Measurements from ENCODE around the gene TXNRD3. TPM values are rescaled to one million over a fixed set of nuclear protein-coding genes. Genes with fewer than 3 reads are reported as not detected.
A peak's percentile ranks its signal among the peaks of the same experiment; 100 is the strongest.

The TXNRD3 gene
- total and polyA plus RNA-seq, 2 of the 4 experiments (the other 2 are of a cell fraction) = 3.9 to 8.4 TPM

DNA sequence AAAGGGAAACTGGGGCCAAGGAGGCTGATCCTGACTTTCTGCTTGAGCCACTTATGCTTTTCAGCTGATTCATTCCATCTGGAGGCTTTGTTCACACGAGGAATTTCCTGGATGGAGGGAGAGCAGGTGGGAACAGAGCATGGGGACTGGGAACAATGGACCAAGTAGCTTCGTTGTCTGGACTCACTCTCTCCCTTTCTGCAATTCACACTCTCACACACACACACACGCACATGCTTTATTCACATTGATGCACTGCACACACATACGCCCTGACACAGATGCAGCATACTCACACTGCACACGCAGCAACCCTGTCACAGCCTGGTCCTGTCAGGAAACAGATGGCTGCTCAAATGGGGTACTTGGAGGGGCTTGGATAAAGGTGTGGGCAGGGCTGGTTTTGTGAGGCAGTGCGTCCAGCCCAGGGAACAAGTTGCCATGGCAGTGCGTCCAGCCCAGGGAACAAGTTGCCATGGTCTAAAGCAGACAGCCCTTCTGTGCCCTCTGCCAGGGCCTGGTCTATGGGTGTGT is 29.4 kb upstream of the TXNRD3 start:
- DNase-seq = peak; percentile 20
- no peak overlapping the region for H3K27ac ChIP-seq (ENCODE audit: insufficient read depth, low read length)

More for the DNA sequence above, 29.4 kb upstream of the TXNRD3 start:
- Histone ChIP-seq H3K9ac (ENCODE audit: low read depth, low read length) (no peak overlapping the region), H3K18ac (ENCODE audit: low read depth, low read length) (no peak overlapping the region), H3K27me3 (ENCODE audit: control insufficient read depth, insufficient read depth, low read length) (peaks cover 29% of the 10 kb centered on the region), H2BK15ac (ENCODE audit: low read depth, low read length) (no peak overlapping the region), H4K5ac (ENCODE audit: low read depth, low read length) (no peak overlapping the region), H4K20me1 (ENCODE audit: insufficient read depth, low read length) (no peaks in the 10 kb centered on the region), H3K14ac (replicated peaks; ENCODE audit: low read depth, low read length) (no peak overlapping the region), H3K9me1 (ENCODE audit: insufficient read depth, low read length) (no peaks in the 10 kb centered on the region), H2AK9ac (replicated peaks; ENCODE audit: low read depth, low read length, poor library complexity) (peak overlapping the region; percentile 7), H3K23ac (ENCODE audit: low read depth, low read length) (no peak overlapping the region), H3K56ac (ENCODE audit: extremely low read depth, insufficient read depth, low read length) (no peak overlapping the region), H3K4ac (ENCODE audit: low read depth, low read length) (no peak overlapping the region), H3K4me3 (ENCODE audit: insufficient read depth, low read depth, low read length) (no peak overlapping the region), H2AFZ (replicated peaks; ENCODE audit: low read length, poor library complexity) (no peak overlapping the region), H3K9me3 (ENCODE audit: control insufficient read depth, insufficient read depth, low read length) (no peaks in the 10 kb centered on the region), H4K91ac (ENCODE audit: insufficient read depth, low read depth, low read length) (no peak overlapping the region), H2BK20ac (ENCODE audit: low read depth, low read length) (no peak overlapping the region), H2AK5ac (ENCODE audit: low read depth, low read length) (no peak overlapping the region), H2BK5ac (ENCODE audit: low read depth, low read length, poor library complexity, severe bottlenecking) (no peak overlapping the region), H3K79me1 (ENCODE audit: low read depth in 1 of 2, low read length in 2 of 2) (no peaks in the 10 kb centered on the region), H3K4me2 (ENCODE audit: low read depth, low read length) (no peak overlapping the region), H3K4me1 (ENCODE audit: control insufficient read depth, insufficient read depth, low read length) (no peaks in the 10 kb centered on the region), H3K36me3 (ENCODE audit: control insufficient read depth, insufficient read depth, low read length) (no peaks in the 10 kb centered on the region), H2BK120ac (ENCODE audit: low read depth, low read length) (no peak overlapping the region), H4K8ac (ENCODE audit: low read depth in 2 of 2, low read length in 2 of 2) (no peak overlapping the region)
- 100% methylated on average over 1 of the region's 7 CpGs; no CpG with 5 or more reads in 1 of the 2 experiments for WGBS, 2 experiments (ENCODE audit: extremely low coverage in 2 of 2, insufficient read length in 1 of 2)
- ChIA-PET CTCF (interaction anchor here (0.6 to 1.1 kb wide), 2 partner anchors 25 to 996 kb away, joined by 3 read pairs; no protein-coding TSS in a partner anchor), POLR2A (ENCODE audit: unreplicated experiment) (interaction anchor here (0.6 kb wide), 1 partner anchor 460 kb away, joined by 8 read pairs; no protein-coding TSS in a partner anchor)
- no peak for TF ChIP-seq CHD1 (IDR thresholded peaks at IDR 0.05; ENCODE audit: low read depth, low read length)
- TF ChIP-seq, protein P1, sequence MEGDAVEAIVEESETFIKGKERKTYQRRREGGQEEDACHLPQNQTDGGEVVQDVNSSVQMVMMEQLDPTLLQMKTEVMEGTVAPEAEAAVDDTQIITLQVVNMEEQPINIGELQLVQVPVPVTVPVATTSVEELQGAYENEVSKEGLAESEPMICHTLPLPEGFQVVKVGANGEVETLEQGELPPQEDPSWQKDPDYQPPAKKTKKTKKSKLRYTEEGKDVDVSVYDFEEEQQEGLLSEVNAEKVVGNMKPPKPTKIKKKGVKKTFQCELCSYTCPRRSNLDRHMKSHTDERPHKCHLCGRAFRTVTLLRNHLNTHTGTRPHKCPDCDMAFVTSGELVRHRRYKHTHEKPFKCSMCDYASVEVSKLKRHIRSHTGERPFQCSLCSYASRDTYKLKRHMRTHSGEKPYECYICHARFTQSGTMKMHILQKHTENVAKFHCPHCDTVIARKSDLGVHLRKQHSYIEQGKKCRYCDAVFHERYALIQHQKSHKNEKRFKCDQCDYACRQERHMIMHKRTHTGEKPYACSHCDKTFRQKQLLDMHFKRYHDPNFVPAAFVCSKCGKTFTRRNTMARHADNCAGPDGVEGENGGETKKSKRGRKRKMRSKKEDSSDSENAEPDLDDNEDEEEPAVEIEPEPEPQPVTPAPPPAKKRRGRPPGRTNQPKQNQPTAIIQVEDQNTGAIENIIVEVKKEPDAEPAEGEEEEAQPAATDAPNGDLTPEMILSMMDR (conservative IDR thresholded peaks at IDR 0.05; ENCODE audit: low read depth, low read length) = no peak
- TF ChIP-seq MXI1 (IDR thresholded peaks at IDR 0.05; ENCODE audit: borderline replicate concordance, low read depth, low read length) = no peak
- no peak for TF ChIP-seq MAFK (IDR thresholded peaks at IDR 0.05; ENCODE audit: low read depth, low read length)
- no peak for TF ChIP-seq BHLHE40 (IDR thresholded peaks at IDR 0.05; ENCODE audit: low read depth, low read length)
- no peak for TF ChIP-seq NFE2L2 (IDR thresholded peaks at IDR 0.05; ENCODE audit: low read depth, low read length)
- TF ChIP-seq USF2 (IDR thresholded peaks at IDR 0.05; ENCODE audit: low read depth, low read length) = no peak
- no peak for ATAC-seq (ENCODE audit: low read depth)
- dilution Hi-C loops (cut with HindIII; ENCODE audit: low sequenced_read_pairs, unreplicated experiment) (no loop called here), in situ Hi-C loops (cut with MboI; ENCODE audit: low sequenced_read_pairs) (no loop called here), intact Hi-C loops (cut with micrococcal nuclease) (no loop called here)
- no TSS peak for BruUV-seq (replicated peaks)
